ENCODE results near the gene MZB1.
"Not testable (repeated sequence)": the region's sequence is repeated elsewhere in the genome, so short reads cannot be mapped to it uniquely, and the experiment has no call there.

GRCh38 chr5:139409116-139409515 is 19.4 kb upstream of the MZB1 start:
- not testable (repeated sequence) for TF ChIP-seq SUZ12 (IDR thresholded peaks at IDR 0.05; ENCODE audit: extremely low read depth, insufficient read depth, insufficient read length); YY1 (IDR thresholded peaks at IDR 0.05; ENCODE audit: insufficient read depth, insufficient read length); ZNF274 (IDR thresholded peaks at IDR 0.05; ENCODE audit: low read depth, low read length)

All from NT2/D1 (cell line).